HG02759 (cell line): ENCODE data around the gene EGR2.
A peak's percentile ranks its signal among the peaks of the same experiment; 100 is the strongest.
"Not testable (repeated sequence)": the region's sequence is repeated elsewhere in the genome, so short reads cannot be mapped to it uniquely, and the experiment has no call there.

ENCODE experiments used
- ATAC-seq: cut with Tn5 transposase; IDR thresholded peaks from one replicate; pipeline ENCODE4 v1.9.1; 2021; ENCODE audit warnings: mild to moderate bottlenecking, moderate library complexity; ENCODE audit not compliant: unreplicated experiment

Gene EGR2

GRCh38 chr10:62795762-62796161 is 20.4 kb downstream of the EGR2 start:
- ATAC-seq, result no peak

- no peak for ATAC-seq
Observed at GRCh38 chr10:62795100-62795499, 21.1 kb downstream of the EGR2 start.

GRCh38 chr10:62794306-62794705 is 21.9 kb downstream of the EGR2 start:
- no peak for ATAC-seq

- no peak for ATAC-seq
Observed at GRCh38 chr10:62792261-62792660, 23.9 kb downstream of the EGR2 start.

GRCh38 chr10:62790571-62790970 is 25.6 kb downstream of the EGR2 start:
- ATAC-seq, result no peak

- ATAC-seq, result no peak
Observed at GRCh38 chr10:62790019-62790555, 26.1 kb downstream of the EGR2 start.

- no peak for ATAC-seq
Observed at GRCh38 chr10:62788861-62789467, 27.2 kb downstream of the EGR2 start.

- ATAC-seq, result not testable (repeated sequence)
Observed at GRCh38 chr10:62788285-62788684, 27.9 kb downstream of the EGR2 start.

GRCh38 chr10:62784537-62784936 is 31.6 kb downstream of the EGR2 start:
- ATAC-seq, result not testable (repeated sequence)

GRCh38 chr10:62779487-62780248 is 36.5 kb downstream of the EGR2 start:
- peak; percentile 95 for ATAC-seq

GRCh38 chr10:62778125-62778524 is 38.0 kb downstream of the EGR2 start:
- ATAC-seq, result peak; percentile 41

- no peak for ATAC-seq
Observed at GRCh38 chr10:62772186-62772974, 43.8 kb downstream of the EGR2 start.

GRCh38 chr10:62769574-62770242 is 46.5 kb downstream of the EGR2 start:
- ATAC-seq, result peak; percentile 79

GRCh38 chr10:62766386-62766785 is 49.8 kb downstream of the EGR2 start:
- ATAC-seq, result no peak

- no peak for ATAC-seq
Observed at GRCh38 chr10:62765726-62766125, 50.4 kb downstream of the EGR2 start.

- no peak for ATAC-seq
Observed at GRCh38 chr10:62764011-62764410, 52.2 kb downstream of the EGR2 start.

GRCh38 chr10:62763155-62763554 is 53.0 kb downstream of the EGR2 start:
- ATAC-seq, result no peak
